Activated CD4-positive, alpha-beta T cell treated with anti-CD3 and anti-CD28 coated beads, Interleukin-2, amount 50 U/mL, for 4 hours (primary cell): Measurements from ENCODE around the gene FAM53B.

Experiments used
- DNase-seq, 2 experiments: peaks; one replicate each; pipeline ENCODE4 v3.0.0-alpha.2; 2020

Gene FAM53B

DNA sequence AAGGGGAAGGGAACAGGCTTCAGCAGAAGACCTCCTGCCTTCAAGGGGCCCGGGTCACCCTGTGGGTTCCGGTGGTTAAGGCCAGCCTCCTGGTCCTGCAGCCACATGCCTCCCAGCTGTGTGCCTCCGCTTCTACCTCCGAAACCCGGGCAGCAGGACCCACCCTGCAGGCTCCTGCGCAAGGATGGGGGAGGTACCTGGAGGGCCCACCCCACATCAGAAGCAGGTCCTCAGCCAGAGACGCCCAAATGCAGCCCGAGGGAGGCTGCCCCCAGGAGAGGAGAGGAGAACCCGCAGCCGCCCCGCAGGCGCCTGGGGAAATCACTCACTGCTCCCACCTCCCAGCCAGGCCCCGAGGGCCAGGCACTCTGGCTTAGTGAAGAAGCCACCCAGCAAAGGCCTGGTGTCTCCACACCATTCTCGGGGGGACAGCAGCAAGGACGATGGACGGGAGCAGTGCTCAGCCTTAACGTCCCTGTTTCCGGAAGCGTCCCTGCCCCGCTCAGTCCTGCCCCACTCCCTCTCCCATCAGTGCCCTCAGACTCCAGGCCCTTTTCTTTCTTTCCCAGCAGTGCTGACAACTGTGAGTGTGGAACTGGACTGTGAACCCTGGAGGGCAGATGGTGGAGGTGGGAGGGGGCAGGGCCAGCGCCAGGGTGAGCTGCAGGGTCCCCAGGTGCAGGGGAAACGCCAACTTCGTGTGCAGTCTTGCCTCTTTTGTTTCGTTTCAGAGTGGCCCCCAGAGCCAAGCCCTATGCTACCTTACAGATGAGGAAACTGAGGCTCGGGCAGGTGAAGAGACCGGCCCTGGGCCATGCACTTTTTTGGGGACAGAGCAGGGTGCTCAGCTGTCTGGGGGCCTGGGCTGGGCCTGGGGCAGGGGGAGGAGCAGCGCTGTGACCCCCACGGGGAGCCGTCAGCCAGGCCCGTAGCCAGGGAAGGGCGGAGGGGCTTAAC is 138.0 kb downstream of the FAM53B start:
- DNase-seq = no peak

DNA sequence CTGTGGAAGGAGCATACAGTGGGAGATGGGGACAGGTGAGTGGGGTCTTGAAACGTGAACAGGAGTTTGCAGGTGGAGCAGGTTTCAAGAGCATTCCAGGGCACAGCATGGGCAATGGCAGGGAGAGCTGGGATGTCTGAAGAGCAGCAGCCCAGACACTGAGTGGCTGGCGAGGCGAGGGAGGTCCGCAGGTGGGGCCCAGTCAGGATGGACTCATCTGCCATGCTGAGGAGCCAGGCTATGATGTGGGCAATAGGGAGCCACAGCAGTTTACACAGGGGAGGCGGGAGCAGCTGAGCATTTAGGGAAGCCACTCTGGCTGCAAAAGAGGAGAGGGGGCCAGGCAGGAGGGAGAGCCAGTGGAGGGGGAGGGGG is 138.7 kb downstream of the FAM53B start:
- DNase-seq = no peak

- no peak for DNase-seq
Observed at GRCh38 chr10:124605001-124605370, 139.2 kb downstream of the FAM53B start.

- DNase-seq = no peak
Observed at GRCh38 chr10:124604214-124605000, 139.8 kb downstream of the FAM53B start.

DNA sequence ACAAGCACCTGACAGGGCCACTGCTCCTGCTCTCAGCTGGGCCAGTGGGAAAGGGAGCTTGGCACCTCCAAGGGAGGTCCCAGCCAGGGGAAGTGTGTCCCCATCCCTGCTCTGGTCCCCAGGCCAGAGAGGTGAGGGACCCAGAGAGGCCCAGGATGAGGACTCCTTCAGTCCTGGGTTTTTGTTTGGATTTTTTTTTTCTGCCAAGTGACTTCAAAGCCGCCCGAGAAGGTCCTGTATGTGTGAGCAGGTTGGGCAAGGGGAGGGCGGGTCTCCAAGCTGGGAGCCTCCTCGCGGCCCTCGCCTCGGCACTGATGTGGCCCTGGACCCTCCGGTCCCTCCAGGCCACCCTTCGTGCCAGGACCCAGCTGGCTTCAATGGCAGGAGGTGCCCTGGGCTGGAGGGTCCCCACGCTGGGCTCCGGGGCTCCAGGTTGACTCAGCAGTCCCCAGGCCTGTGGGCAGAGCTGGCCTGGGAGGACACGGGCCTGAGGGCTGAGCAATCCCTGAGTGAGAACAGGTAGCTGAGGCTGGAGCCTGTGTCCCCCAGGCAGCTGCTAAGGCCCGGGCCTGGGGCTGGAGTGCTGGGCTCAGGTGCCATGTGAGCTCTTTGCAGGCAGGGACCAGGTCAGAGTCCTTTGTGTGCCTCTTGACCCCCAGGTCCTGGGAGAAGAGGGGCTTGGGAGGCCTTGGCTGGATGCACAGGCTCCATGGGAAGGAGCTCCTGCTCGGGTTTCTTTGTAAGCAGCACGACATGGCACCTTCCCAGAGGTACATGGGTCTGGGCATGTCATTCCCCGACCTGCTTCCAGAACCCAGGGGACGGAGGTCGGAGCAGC is 140.6 kb downstream of the FAM53B start:
- no peak for DNase-seq

DNA sequence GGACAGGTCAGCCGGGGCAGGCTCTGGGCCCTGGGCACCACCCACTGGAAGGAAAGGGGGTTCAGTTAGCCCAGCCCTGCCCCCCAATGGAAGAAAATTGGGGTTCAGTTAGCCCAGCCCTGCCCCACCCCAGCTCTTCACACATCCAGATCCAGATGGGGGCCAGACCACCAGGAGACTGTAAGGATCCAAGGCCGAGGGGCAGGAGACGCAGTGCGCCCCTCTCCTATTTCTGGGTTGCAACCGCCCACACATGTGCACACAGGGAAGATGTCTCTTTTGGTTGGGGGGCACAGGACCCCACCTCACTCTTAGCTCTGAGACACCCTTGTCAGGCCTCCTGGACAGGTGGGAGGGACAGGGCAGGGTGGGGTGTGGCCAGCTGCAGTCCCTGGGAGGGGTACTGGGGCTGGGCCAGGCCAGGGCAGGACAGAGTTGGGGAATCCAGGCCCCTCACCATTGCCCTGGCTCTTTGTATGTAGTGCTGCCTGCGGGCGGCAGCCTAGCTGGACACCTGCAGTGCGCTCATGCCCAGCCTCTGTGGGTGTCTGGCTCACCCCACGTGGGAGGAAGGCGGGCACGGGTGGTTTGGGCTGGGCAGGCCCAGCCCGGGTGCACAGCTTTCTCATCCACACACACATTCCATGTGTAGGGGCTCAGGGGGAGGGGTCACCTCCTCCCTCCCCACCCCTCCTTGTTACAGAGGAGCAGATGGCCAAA is 141.4 kb downstream of the FAM53B start:
- no peak for DNase-seq

GRCh38 chr10:124602121-124602561 is 142.0 kb downstream of the FAM53B start:
- DNase-seq = no peak

GRCh38 chr10:124601431-124602120 is 142.6 kb downstream of the FAM53B start:
- DNase-seq = no peak

DNA sequence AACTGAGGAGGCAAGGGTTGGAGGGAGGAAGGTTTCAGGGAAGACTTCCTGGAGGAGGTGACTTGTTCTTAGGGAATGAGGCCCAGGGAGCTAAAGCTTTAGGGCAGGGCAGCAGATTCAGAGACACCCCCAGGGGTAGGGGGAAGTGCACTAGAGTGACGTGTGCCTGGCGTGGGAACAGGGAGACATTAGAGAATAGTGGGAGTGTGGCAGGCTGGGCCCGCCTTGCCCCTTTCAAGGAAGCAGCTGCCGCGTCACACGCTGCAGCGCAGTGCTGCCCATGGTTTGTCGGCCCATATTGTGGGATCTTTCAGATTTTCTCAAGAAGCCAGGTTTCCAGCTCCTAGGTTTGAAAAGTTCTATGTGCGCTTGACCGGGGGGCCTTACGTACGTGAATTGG is 143.2 kb downstream of the FAM53B start:
- DNase-seq = no peak

- DNase-seq = no peak
Observed at GRCh38 chr10:124600051-124600880, 143.9 kb downstream of the FAM53B start.

DNA sequence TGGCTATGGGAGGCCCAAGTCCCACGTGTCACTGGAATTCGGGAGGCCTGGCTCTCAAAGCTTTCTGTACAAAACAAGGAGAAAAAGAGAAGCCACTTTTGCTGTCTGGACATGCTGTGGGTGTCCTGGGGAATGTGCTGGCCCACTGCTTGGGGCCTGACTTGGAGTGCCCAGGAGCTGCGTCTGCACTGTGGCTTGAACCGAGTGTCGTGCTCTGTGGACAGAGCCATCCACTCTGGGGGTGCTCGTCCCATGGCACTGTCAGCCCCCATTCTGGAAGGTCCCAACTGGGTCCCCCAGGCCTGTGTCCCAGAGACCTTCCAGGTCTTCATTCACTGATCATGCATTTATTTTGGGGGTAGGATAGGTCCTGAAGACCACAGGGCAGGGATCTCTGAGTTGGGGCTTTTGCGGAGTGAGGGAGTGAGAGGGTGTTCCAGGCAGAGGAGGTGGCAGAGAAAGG is 144.6 kb downstream of the FAM53B start:
- DNase-seq = no peak

GRCh38 chr10:124598773-124599587 is 145.2 kb downstream of the FAM53B start:
- DNase-seq = no peak

DNA sequence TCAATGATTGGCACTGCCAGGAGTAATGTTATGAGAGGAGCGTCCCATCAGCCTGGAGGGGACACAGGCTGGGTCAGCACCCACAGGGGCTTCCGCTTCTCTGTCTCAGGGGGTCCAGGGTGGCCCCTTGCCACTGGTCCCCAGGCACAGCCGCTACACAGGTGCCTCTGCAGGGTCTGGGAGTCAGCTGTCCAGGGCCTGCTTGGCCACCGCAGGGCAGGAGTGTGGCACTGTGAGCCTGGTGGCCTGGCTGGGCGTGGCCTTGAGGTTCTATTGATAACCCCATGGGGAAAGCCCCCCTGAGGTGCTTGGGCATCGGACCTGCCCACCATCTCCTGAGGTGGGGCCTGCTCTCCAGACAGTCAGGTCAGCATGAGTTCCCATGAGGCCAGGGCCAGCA is 146.0 kb downstream of the FAM53B start:
- no peak for DNase-seq

DNA sequence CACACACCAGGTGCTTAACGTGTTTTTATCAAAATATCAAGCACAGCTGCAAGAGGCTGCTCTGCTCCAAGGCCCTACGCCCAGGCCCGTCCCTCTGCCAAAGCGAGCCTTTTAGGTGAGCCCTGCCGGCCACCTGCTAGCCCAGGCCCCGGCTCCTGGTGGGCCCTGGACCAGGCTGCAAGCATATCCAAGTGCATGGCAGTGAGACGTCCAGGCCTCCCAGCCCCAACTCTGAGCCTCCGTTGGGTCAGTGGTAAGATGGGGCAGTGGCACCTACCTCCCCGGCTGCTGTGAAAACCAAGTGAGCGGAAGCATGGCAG is 146.4 kb downstream of the FAM53B start:
- DNase-seq = no peak

DNA sequence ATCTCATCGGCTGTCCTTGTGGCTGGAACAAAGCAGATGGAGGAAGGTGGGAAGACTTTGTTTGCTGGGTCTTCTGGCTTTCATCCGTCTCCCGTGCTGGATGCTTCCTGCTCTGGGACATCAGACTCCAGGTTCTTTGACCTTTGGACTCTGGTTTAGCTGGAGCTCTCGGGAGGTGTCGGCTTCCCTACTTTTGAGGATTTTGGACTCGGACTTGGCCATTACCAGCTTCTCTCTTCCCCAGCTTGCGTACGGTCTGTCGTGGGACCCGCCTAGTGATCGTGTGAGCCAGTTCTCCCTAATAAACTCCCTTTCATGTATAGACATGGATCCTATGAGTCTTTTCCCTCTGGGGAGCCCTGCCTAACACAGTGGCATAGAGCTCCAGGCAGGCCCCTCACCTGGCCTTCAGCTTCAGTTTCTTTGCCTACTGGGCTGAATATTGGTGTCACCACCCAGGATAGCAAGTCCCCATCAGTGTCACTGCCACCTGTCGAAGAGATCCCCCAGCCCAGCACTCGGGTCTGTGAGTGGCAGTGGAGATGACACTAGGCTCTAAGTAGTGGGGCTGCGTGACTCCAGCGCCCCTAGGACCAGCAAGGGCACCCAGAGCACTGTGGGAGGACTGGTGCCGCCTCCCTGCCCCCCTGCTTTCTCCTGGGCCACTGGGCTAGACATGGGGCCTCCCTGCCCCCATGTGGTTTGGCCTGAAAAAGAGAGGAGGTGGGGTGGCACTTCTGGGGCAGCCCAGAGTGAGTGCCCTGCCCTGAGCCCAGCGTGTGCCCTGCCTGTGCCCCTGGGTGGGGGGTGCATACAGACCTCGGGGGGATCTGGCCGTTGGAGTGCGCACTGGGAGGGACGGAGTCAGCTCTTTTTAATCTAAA is 147.0 kb downstream of the FAM53B start:
- no peak for DNase-seq

DNA sequence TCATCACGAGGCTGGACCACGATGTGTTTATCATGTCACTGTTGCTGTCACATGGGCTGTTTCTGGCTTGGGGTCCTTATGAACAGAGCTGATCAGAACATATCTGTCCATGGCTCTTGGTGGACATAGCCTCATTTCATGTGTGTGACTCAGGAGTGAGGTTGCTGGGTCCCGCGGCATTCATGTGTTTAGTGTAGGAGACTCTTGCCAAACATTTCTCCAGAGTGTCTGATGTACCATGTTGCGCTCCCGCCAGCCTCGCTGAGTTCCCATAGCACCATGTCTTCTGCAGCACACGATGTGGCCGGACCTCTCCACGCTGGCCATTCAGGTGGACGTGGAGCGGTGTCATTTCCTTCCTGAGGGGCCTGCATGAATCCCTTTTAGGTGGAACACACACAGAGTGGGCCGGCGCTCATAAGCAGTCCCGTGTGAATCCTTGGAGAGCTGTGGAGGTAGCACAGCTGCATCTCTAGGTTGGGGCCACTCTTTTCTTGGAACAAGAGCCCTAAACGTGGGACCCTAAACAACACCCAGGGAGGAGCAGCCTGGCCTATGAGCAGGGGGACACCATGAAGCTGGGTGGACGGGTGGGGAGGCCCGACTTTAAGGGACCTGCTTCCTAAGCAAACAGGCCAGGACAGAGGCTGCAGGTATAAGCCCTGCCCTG is 147.9 kb downstream of the FAM53B start:
- DNase-seq = no peak

DNA sequence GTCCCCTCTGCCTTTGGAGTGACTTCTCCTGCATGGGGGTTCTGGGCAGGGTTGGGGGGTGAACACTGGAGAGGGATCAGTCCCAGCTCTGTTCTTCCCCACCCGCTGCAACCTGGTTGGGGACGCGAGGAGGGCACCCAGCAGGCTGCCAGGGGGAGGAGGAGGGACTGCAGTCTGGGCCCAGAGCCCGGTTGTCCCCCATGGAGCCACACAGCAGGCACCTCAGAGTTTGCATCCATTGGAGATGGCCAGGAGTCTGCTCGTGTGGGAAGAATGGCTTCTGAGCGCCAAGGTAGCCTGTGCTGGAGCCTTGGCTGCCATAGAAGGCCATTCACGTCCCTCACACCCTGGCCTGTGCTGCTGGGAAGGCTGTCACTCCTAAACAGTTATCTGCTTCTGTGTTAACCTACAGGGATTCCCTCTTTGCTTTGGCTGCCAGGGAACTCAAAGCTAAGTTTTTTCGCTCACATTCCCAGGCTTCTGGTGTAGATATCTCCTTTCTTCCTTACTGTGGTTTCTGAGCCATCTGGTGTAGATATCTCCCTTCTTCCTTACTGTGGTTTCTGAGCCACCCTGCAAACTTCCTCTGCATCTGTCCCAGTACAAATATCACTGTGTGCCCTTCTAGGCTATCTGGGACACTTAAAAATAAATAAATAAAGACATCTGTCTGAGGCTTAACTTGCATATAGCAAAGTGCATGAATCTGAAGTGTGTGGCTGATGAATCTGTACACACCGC is 148.9 kb downstream of the FAM53B start:
- DNase-seq = no peak

GRCh38 chr10:124594240-124594639 is 149.9 kb downstream of the FAM53B start:
- DNase-seq = no peak
